NCI-H2227 treated with DMSO at 0.1 percent for 48 hours (cell line): ENCODE measurements around the gene KCNQ4.

ENCODE experiments used
- DNase-seq: peaks from one replicate; lab custom pipeline; 2025; lab: John Stamatoyannopoulos, UW

KCNQ4 gene

GRCh38 chr1:40783001-40783905 is at the start of gene KCNQ4:
TSS of gene KCNQ4 (plus strand) at chr1:40783787. CDS start at chr1:40784094, 307 bp downstream.
- DNase-seq, result peak; percentile 42

GRCh38 chr1:40734882-40735628 is 48.5 kb upstream of the KCNQ4 start:
- DNase-seq, result no peak

- DNase-seq, result no peak
These were observed 47.5 kb upstream of the KCNQ4 start for GRCh38 chr1:40736085-40736531.

GRCh38 chr1:40738831-40739230 is 44.8 kb upstream of the KCNQ4 start:
- no peak for DNase-seq

GRCh38 chr1:40739455-40740008 is 44.1 kb upstream of the KCNQ4 start:
- no peak for DNase-seq

GRCh38 chr1:40740039-40740996 is 43.3 kb upstream of the KCNQ4 start:
- DNase-seq, result no peak

GRCh38 chr1:40740997-40741736 is 42.4 kb upstream of the KCNQ4 start:
- DNase-seq, result no peak

GRCh38 chr1:40742363-40743061 is 41.1 kb upstream of the KCNQ4 start:
- no peak for DNase-seq

GRCh38 chr1:40743452-40743851 is 40.1 kb upstream of the KCNQ4 start:
- no peak for DNase-seq

- no peak for DNase-seq
These were observed 39.7 kb upstream of the KCNQ4 start for GRCh38 chr1:40743860-40744259.

GRCh38 chr1:40745176-40745575 is 38.4 kb upstream of the KCNQ4 start:
- DNase-seq, result no peak

- DNase-seq, result no peak
These were observed 37.1 kb upstream of the KCNQ4 start for GRCh38 chr1:40746344-40747090.

GRCh38 chr1:40748841-40749718 is 34.5 kb upstream of the KCNQ4 start:
- DNase-seq, result no peak

GRCh38 chr1:40749817-40750216 is 33.8 kb upstream of the KCNQ4 start:
- no peak for DNase-seq

GRCh38 chr1:40750451-40750908 is 33.1 kb upstream of the KCNQ4 start:
- DNase-seq, result no peak

- no peak for DNase-seq
These were observed 31.8 kb upstream of the KCNQ4 start for GRCh38 chr1:40751802-40752201.

- DNase-seq, result no peak
These were observed 30.3 kb upstream of the KCNQ4 start for GRCh38 chr1:40753142-40753882.

GRCh38 chr1:40754201-40754600 is 29.4 kb upstream of the KCNQ4 start:
- no peak for DNase-seq
